H1 (cell line): Measurements from ENCODE around the gene CDC42EP4. TPM values are rescaled to one million over a fixed set of nuclear protein-coding genes. Genes with fewer than 3 reads are reported as not detected.

Experiments used
- CTCF ChIA-PET: fragments of 300-600 bp; sonication (Branson Sonifier 250); formaldehyde crosslinking; loops from one replicate; lab custom pipeline; 2021; ENCODE audit not compliant: partially characterized antibody; lab: Charles Lee
- POLR2A ChIA-PET: fragments of 300-600 bp; sonication (Branson Sonifier 250); formaldehyde crosslinking; loops from one replicate; lab custom pipeline; 2021; ENCODE audit warnings: inconsistent platforms; ENCODE audit not compliant: partially characterized antibody; lab: Charles Lee
- DNase-seq, 2 experiments: peaks; one replicate each; pipeline versions ENCODE4 v3.0.0 to v3.0.0-alpha.2; 2010 to 2022; ENCODE audit warnings: low spot score in 2 of 2, low read depth in 1 of 2, mixed read lengths in 1 of 2
- FAIRE-seq: peaks from 2 replicates; lab custom pipeline; 2011; peaks lifted over from hg19 to GRCh38; lab: Jason Lieb, UNC
- H2AFZ ChIP-seq: 2 replicates; pipeline ENCODE4 v1.8.1; 2012; ENCODE audit warnings: low read length, inconsistent platforms
- H2AK5ac ChIP-seq: 2 replicates; pipeline ENCODE4 v1.6.1; 2013; ENCODE audit warnings: low read depth, low read length
- H2BK120ac ChIP-seq: replicated peaks from 2 replicates; pipeline ENCODE3; 2013; ENCODE audit warnings: low read depth, low read length, inconsistent platforms
- H2BK12ac ChIP-seq: 2 replicates; pipeline ENCODE4 v1.6.1; 2013; ENCODE audit warnings: low read depth, low read length
- H2BK15ac ChIP-seq: 2 replicates; pipeline ENCODE4 v1.6.1; 2013; ENCODE audit warnings: low read length
- H2BK20ac ChIP-seq: 2 replicates; pipeline ENCODE4 v1.6.1; 2013; ENCODE audit warnings: low read length
- H2BK5ac ChIP-seq: 2 replicates; pipeline ENCODE4 v1.6.1; 2013; ENCODE audit warnings: low read depth, low read length
- H3K14ac ChIP-seq: 2 replicates; pipeline ENCODE4 v1.6.1; 2013; ENCODE audit warnings: inconsistent platforms; ENCODE audit not compliant: insufficient read length
- H3K18ac ChIP-seq: 2 replicates; pipeline ENCODE4 v1.6.1; 2013; ENCODE audit warnings: low read length; ENCODE audit errors: extremely low read depth
- H3K23ac ChIP-seq: 2 replicates; pipeline ENCODE4 v1.6.1; 2013; ENCODE audit warnings: inconsistent platforms; ENCODE audit not compliant: insufficient read length
- H3K23me2 ChIP-seq: 2 replicates; pipeline ENCODE4 v1.6.1; 2013; ENCODE audit warnings: low read depth, low read length
- H3K27ac ChIP-seq: 2 replicates; pipeline ENCODE4 v1.6.1; 2011; ENCODE audit warnings: low read depth, low read length, inconsistent platforms
- H3K27me3 ChIP-seq, 4 experiments: replicated peaks in 1 of 4; 1 replicate in 1 of 4; 2 replicates in 3 of 4; pipeline versions ENCODE4 v1.6.1 to v1.8.1; 2011 to 2013; ENCODE audit warnings: low read length in 3 of 4, mild to moderate bottlenecking in 3 of 4, inconsistent platforms in 2 of 4, mixed read lengths in 2 of 4, moderate library complexity in 1 of 4; ENCODE audit not compliant: control insufficient read depth in 3 of 4, insufficient read depth in 3 of 4; ENCODE audit errors: extremely low read depth in 1 of 4
- H3K36me3 ChIP-seq, 4 experiments: 2 replicates each; pipeline versions ENCODE4 v1.6.1 to v1.8.1; 2011 to 2013; ENCODE audit warnings: mild to moderate bottlenecking in 4 of 4, low read length in 3 of 4, moderate library complexity in 2 of 4, control low read depth in 1 of 4, inconsistent platforms in 1 of 4; ENCODE audit not compliant: insufficient read depth in 4 of 4, control insufficient read depth in 2 of 4
- H3K4ac ChIP-seq: replicated peaks from 2 replicates; pipeline ENCODE3; 2013; ENCODE audit warnings: low read length, low read depth, mixed read lengths, inconsistent platforms; ENCODE audit not compliant: insufficient read length
- H3K4me1 ChIP-seq, 4 experiments: replicated peaks in 1 of 4; 1 replicate in 1 of 4; 2 replicates in 3 of 4; pipeline versions ENCODE4 v1.6.1 to v1.8.1; 2011 to 2013; ENCODE audit warnings: low read length in 3 of 4, inconsistent platforms in 2 of 4, mixed read lengths in 1 of 4; ENCODE audit not compliant: insufficient read depth in 4 of 4, control insufficient read depth in 3 of 4
- H3K4me2 ChIP-seq, 2 experiments: 2 replicates each; pipeline versions ENCODE4 v1.6.1 to v1.8.1; 2011 to 2013; ENCODE audit warnings: low read depth in 2 of 2, low read length in 2 of 2, control low read depth in 1 of 2, inconsistent platforms in 1 of 2, mild to moderate bottlenecking in 1 of 2; ENCODE audit not compliant: insufficient read depth in 1 of 2
- H3K4me3 ChIP-seq, 4 experiments: fragments of 200-600, 300-600 bp in 1 of 4; sonication (generic), shearing (Covaris generic), sonication (Bioruptor Twin) in 1 of 4; 2 replicates each; pipeline versions ENCODE4 v1.5.1 to v1.8.1; 2011 to 2016; ENCODE audit warnings: low read length in 4 of 4, low read depth in 3 of 4, control low read depth in 2 of 4, inconsistent platforms in 2 of 4, mild to moderate bottlenecking in 2 of 4, mixed read lengths in 1 of 4, moderate library complexity in 1 of 4; ENCODE audit not compliant: insufficient read depth in 2 of 4; ENCODE audit errors: extremely low read depth in 1 of 4
- H3K56ac ChIP-seq: replicated peaks from 2 replicates; pipeline ENCODE3; 2013; ENCODE audit warnings: low read depth, mild to moderate bottlenecking, mixed read lengths, low read length, inconsistent platforms; ENCODE audit not compliant: insufficient read length
- H3K79me1 ChIP-seq: 2 replicates; pipeline ENCODE4 v1.6.1; 2013; ENCODE audit warnings: low read depth, low read length, control low read depth
- H3K79me2 ChIP-seq, 2 experiments: 2 replicates each; pipeline versions ENCODE4 v1.6.1 to v1.8.1; 2012 to 2013; ENCODE audit warnings: low read length in 2 of 2, mild to moderate bottlenecking in 2 of 2, inconsistent platforms in 1 of 2; ENCODE audit not compliant: insufficient read depth in 2 of 2, control insufficient read depth in 1 of 2
- H3K9ac ChIP-seq, 4 experiments: replicated peaks in 1 of 4; 1 replicate in 1 of 4; 2 replicates in 3 of 4; pipeline versions ENCODE4 v1.6.1 to v1.8.1; 2011 to 2013; ENCODE audit warnings: low read depth in 3 of 4, low read length in 3 of 4, control low read depth in 2 of 4, mild to moderate bottlenecking in 2 of 4, moderate library complexity in 2 of 4, inconsistent platforms in 1 of 4; ENCODE audit errors: extremely low read depth in 1 of 4
- H3K9me3 ChIP-seq, 2 experiments: 2 replicates each; pipeline versions ENCODE4 v1.6.1 to v1.8.1; 2012 to 2013; ENCODE audit warnings: mild to moderate bottlenecking in 2 of 2, moderate library complexity in 2 of 2, control low read depth in 1 of 2, inconsistent platforms in 1 of 2, low read depth in 1 of 2, low read length in 1 of 2, mixed read lengths in 1 of 2; ENCODE audit not compliant: insufficient read depth in 2 of 2
- H4K20me1 ChIP-seq, 2 experiments: replicated peaks in 1 of 2; 2 replicates each; pipeline versions ENCODE3 to v1.8.1; 2011 to 2013; ENCODE audit warnings: inconsistent platforms in 2 of 2, low read length in 2 of 2, mild to moderate bottlenecking in 1 of 2; ENCODE audit not compliant: insufficient read depth in 2 of 2, control insufficient read depth in 1 of 2
- H4K5ac ChIP-seq: 2 replicates; pipeline ENCODE4 v1.6.1; 2013; ENCODE audit warnings: low read length, low read depth, mixed read lengths, inconsistent platforms; ENCODE audit not compliant: insufficient read length
- H4K8ac ChIP-seq: 2 replicates; pipeline ENCODE4 v1.8.0; 2013; ENCODE audit warnings: mild to moderate bottlenecking, moderate library complexity, low read length, inconsistent platforms; ENCODE audit not compliant: insufficient read depth; ENCODE audit errors: extremely low read depth
- H4K91ac ChIP-seq: replicated peaks from 2 replicates; pipeline ENCODE3; 2013; ENCODE audit warnings: low read length, mixed read lengths, inconsistent platforms; ENCODE audit not compliant: insufficient read length
- BRCA1 ChIP-seq: IDR thresholded peaks from 2 replicates; pipeline ENCODE4 v1.6.1; 2012; ENCODE audit warnings: low read depth, low read length, improper control_type of control experiment
- CTBP2 ChIP-seq: IDR thresholded peaks from 2 replicates; pipeline ENCODE4 v1.7.0; 2011; ENCODE audit warnings: borderline replicate concordance, mild to moderate bottlenecking, moderate library complexity, mixed read lengths, low read length; ENCODE audit not compliant: insufficient read depth, insufficient read length
- EZH2 ChIP-seq: fragments of 200-600 bp; sonication (generic); IDR thresholded peaks from 2 replicates; pipeline ENCODE4 v1.7.1; 2012; ENCODE audit warnings: low read depth, mild to moderate bottlenecking, moderate library complexity, low read length, inconsistent platforms; ENCODE audit not compliant: severe bottlenecking
- GTF2F1 ChIP-seq: IDR thresholded peaks from 2 replicates; pipeline ENCODE4 v1.6.1; 2012; ENCODE audit warnings: low read depth, low read length, improper control_type of control experiment, borderline replicate concordance
- KDM1A ChIP-seq: fragments of 200-600, 300-600 bp; sonication (generic); IDR thresholded peaks from 2 replicates; pipeline ENCODE4 v1.7.1; 2016; ENCODE audit warnings: mild to moderate bottlenecking, low read length, borderline replicate concordance
- KDM5A ChIP-seq: fragments of 200-600 bp; IDR thresholded peaks from 2 replicates; pipeline ENCODE4 v1.7.1; 2012; ENCODE audit warnings: mild to moderate bottlenecking, low read length, inconsistent platforms, mixed read lengths
- POU5F1 ChIP-seq: IDR thresholded peaks from 2 replicates; pipeline ENCODE4 v1.6.1; 2011; ENCODE audit warnings: low read depth, mild to moderate bottlenecking, low read length, moderate library complexity
- RBBP5 ChIP-seq: IDR thresholded peaks from 2 replicates; pipeline ENCODE4 v1.7.1; 2012; ENCODE audit warnings: low read depth, mild to moderate bottlenecking, inconsistent platforms, low read length, moderate library complexity, borderline replicate concordance
- SIX5 ChIP-seq: IDR thresholded peaks from 2 replicates; pipeline ENCODE4 v1.6.1; 2011; ENCODE audit warnings: mild to moderate bottlenecking, low read depth, low read length
- SUZ12 ChIP-seq: fragments of 200-600 bp; sonication (generic); IDR thresholded peaks from 2 replicates; pipeline ENCODE4 v1.6.1; 2012; ENCODE audit warnings: mild to moderate bottlenecking, inconsistent platforms, low read length, moderate library complexity, mixed read lengths
- TAF1 ChIP-seq: IDR thresholded peaks from 2 replicates; pipeline ENCODE4 v1.6.1; 2011; ENCODE audit warnings: mild to moderate bottlenecking, low read depth, low read length
- TEAD4 ChIP-seq: IDR thresholded peaks from 2 replicates; pipeline ENCODE4 v1.6.1; 2012; ENCODE audit warnings: low read depth, low read length, inconsistent platforms, mixed read lengths
- YY1 ChIP-seq: IDR thresholded peaks from 2 replicates; pipeline ENCODE4 v1.6.1; 2011; ENCODE audit warnings: low read depth, mild to moderate bottlenecking, low read length
- ZNF274 ChIP-seq: IDR thresholded peaks from 2 replicates; pipeline ENCODE4 v1.7.0; 2012; ENCODE audit warnings: low read length, borderline replicate concordance; ENCODE audit errors: extremely low read depth
- WGBS, 2 experiments: shearing (Covaris generic) in 1 of 2; methylation state at CpG; one replicate each; pipeline versions ENCODE4 v1.1.6 to v1.1.7; 2013 to 2015; ENCODE audit warnings: low lambda C conversion rate in 2 of 2, mixed read lengths in 2 of 2, inconsistent platforms in 1 of 2, low coverage in 1 of 2, missing lambda C conversion rate in 1 of 2; ENCODE audit not compliant: insufficient replicate concordance in 2 of 2, insufficient coverage in 1 of 2, insufficient read length in 1 of 2; ENCODE audit errors: extremely low coverage in 1 of 2, missing lambda C conversion rate in 1 of 2; 5-methylcytosine and 5-hydroxymethylcytosine counted together
- polyA plus RNA-seq, 7 experiments: library from polyadenylated mRNA; depleted of rRNA in 3 of 7; stranded (reverse) in 5 of 7; unstranded in 2 of 7; fragments of >200 nt in 5 of 7; fragments of 200-250 nt in 2 of 7; gene quantifications; 1 replicate in 5 of 7; 2 replicates in 1 of 7; 4 replicates in 1 of 7; pipeline versions ENCODE4 v1.2.1 to v1.2.3, GENCODE V29; 2011 to 2013; ENCODE audit warnings: missing spikeins in 2 of 7, mixed read lengths in 2 of 7
- total RNA-seq: library from RNA; stranded (reverse); fragmentation: NEBNext Ultra II Directional; extraction: Animal tissue kit (Norgen Biotek cat#: 25700); gene quantifications from 2 replicates; pipeline ENCODE4 v1.2.1, GENCODE V29; 2021

Gene CDC42EP4
- total and polyA plus RNA-seq, 2 of the 8 experiments (the other 6 are each of a cell fraction or from before 2014, with no cell fraction given) = 8.8 to 12.6 TPM

- no peak overlapping the region for H3K27ac ChIP-seq
- H3K4me1 ChIP-seq = peaks cover 0 to 4% (median 1%) of the 10 kb centered on the region in 4 experiments; a peak in 4 of 7 replicates
- H4K91ac ChIP-seq = no peak overlapping the region
- H2AFZ ChIP-seq = no peak overlapping the region
- no peak overlapping the region for H2BK5ac ChIP-seq
- no peak overlapping the region for H3K56ac ChIP-seq
- H3K79me1 ChIP-seq = peaks cover 4% of the 10 kb centered on the region; the same call in 1 of the 2 replicates
- 91% methylated on average over 10 of the region's 10 CpGs; no CpG with 5 or more reads in 1 of the 2 experiments for WGBS, 2 experiments
- peaks cover 0 to 5% of the 10 kb centered on the region in 2 experiments for H4K20me1 ChIP-seq
- FAIRE-seq = no peak
- ChIA-PET CTCF (interaction anchor here (0.6 to 2.7 kb wide), 5 partner anchors 11 to 552 kb away, joined by 3 to 12 read pairs (median 5); no protein-coding TSS in a partner anchor), POLR2A (interaction anchor here (0.6 to 0.7 kb wide), 2 partner anchors 8 to 16 kb away, joined by 3 read pairs; no protein-coding TSS in a partner anchor)
- H4K5ac ChIP-seq = no peak overlapping the region
- H3K36me3 ChIP-seq = peaks cover 8 to 37% (median 16%) of the 10 kb centered on the region in 4 experiments; a peak in 6 of 8 replicates
- H3K18ac ChIP-seq = no peak overlapping the region
- H3K27me3 ChIP-seq = no peaks in the 10 kb centered on the region
- H3K9me3 ChIP-seq = no peaks in the 10 kb centered on the region
- H3K9ac ChIP-seq = no peak overlapping the region
- no peak overlapping the region for H2BK15ac ChIP-seq
- no peak overlapping the region for H2BK120ac ChIP-seq
- H2BK20ac ChIP-seq = no peak overlapping the region
- no peak for DNase-seq
- no peak overlapping the region for H4K8ac ChIP-seq
- H3K14ac ChIP-seq = no peak overlapping the region
- H3K23ac ChIP-seq = no peak overlapping the region
- no peak overlapping the region for H3K4me2 ChIP-seq
- H3K23me2 ChIP-seq = peaks cover 6% of the 10 kb centered on the region
- no peak overlapping the region for H3K4me3 ChIP-seq
- no peak overlapping the region for H3K4ac ChIP-seq
- peaks cover 10 to 59% of the 10 kb centered on the region in 2 experiments for H3K79me2 ChIP-seq
- H2BK12ac ChIP-seq = no peak overlapping the region
- H2AK5ac ChIP-seq = no peak overlapping the region
- TF ChIP-seq TAF1 = no peak
- no peak for TF ChIP-seq POU5F1
- no peak for TF ChIP-seq TEAD4
- TF ChIP-seq RBBP5 = no peak
- TF ChIP-seq EZH2 = no peak
- no peak for TF ChIP-seq KDM1A
- TF ChIP-seq KDM5A = no peak
- no peak for TF ChIP-seq BRCA1
- no peak for TF ChIP-seq SUZ12
- TF ChIP-seq ZNF274 = no peak
- no peak for TF ChIP-seq SIX5
- TF ChIP-seq YY1 = no peak
- no peak for TF ChIP-seq GTF2F1
- no peak for TF ChIP-seq CTBP2
Observed at GRCh38 chr17:73234736-73235135, 77.1 kb downstream of the CDC42EP4 start.
